Measurements from ENCODE around the gene ZSWIM6. TPM values are rescaled to one million over a fixed set of nuclear protein-coding genes. Genes with fewer than 3 reads are reported as not detected.

ZSWIM6 gene
- total RNA-seq, 1 donor from 2014 or later: 40.1 TPM

- no peaks in the 10 kb centered on the region for H3K9me3 ChIP-seq (ENCODE audit: insufficient read depth, low read depth, low read length)
- no peak overlapping the region for H3K9ac ChIP-seq (ENCODE audit: low read length)
- no peaks in the 10 kb centered on the region for H3K79me2 ChIP-seq (ENCODE audit: insufficient read depth, low read length)
- no peak for TF ChIP-seq EZH2 (IDR thresholded peaks at IDR 0.05; ENCODE audit: insufficient read depth, low read length)
- peak overlapping the region; percentile 82 for H3K27ac Mint-ChIP-seq (ENCODE audit: unreplicated experiment)
- no peak for FAIRE-seq
- H2AFZ ChIP-seq (ENCODE audit: low read depth, low read length): peak overlapping the region; percentile 72
- DNase-seq (ENCODE audit: low read depth): no peak
- no peaks in the 10 kb centered on the region for H4K20me1 ChIP-seq (ENCODE audit: insufficient read depth, low read length)
- H3K36me3 ChIP-seq (ENCODE audit: insufficient read depth, low read length): no peaks in the 10 kb centered on the region
- no peaks in the 10 kb centered on the region for H3K27me3 Mint-ChIP-seq (ENCODE audit: low read depth, unreplicated experiment)
- no peak overlapping the region for H3K4me3 Mint-ChIP-seq (ENCODE audit: unreplicated experiment)
- no peak overlapping the region for H3K27ac ChIP-seq (ENCODE audit: low read depth, low read length)
- no peak overlapping the region for H3K4me3 ChIP-seq (ENCODE audit: insufficient read depth, low read depth, low read length)
- H3K9me3 Mint-ChIP-seq (ENCODE audit: unreplicated experiment): no peaks in the 10 kb centered on the region
- no peaks in the 10 kb centered on the region for H3K36me3 Mint-ChIP-seq (ENCODE audit: low read depth, unreplicated experiment)
- peaks cover 8% of the 10 kb centered on the region for H3K4me1 Mint-ChIP-seq (ENCODE audit: low read depth, unreplicated experiment)
- H3K27me3 ChIP-seq (ENCODE audit: insufficient read depth, low read length): no peaks in the 10 kb centered on the region
- peaks cover 8% of the 10 kb centered on the region for H3K4me1 ChIP-seq (ENCODE audit: insufficient read depth, low read length)
- H3K4me2 ChIP-seq (ENCODE audit: low read length): no peak overlapping the region
Observed at GRCh38 chr5:61575581-61575980, 243.5 kb downstream of the ZSWIM6 start.

GRCh38 chr5:61576556-61576955, 244.5 kb downstream of the ZSWIM6 start:
- Histone ChIP-seq H3K27me3 (ENCODE audit: insufficient read depth, low read length) (no peaks in the 10 kb centered on the region), H4K20me1 (ENCODE audit: insufficient read depth, low read length) (no peaks in the 10 kb centered on the region), H3K9ac (ENCODE audit: low read length) (no peak overlapping the region), H2AFZ (ENCODE audit: low read depth, low read length) (no peak overlapping the region), H3K9me3 (ENCODE audit: insufficient read depth, low read depth, low read length) (no peaks in the 10 kb centered on the region), H3K79me2 (ENCODE audit: insufficient read depth, low read length) (no peaks in the 10 kb centered on the region), H3K36me3 (ENCODE audit: insufficient read depth, low read length) (no peaks in the 10 kb centered on the region), H3K4me3 (ENCODE audit: insufficient read depth, low read depth, low read length) (no peak overlapping the region), H3K27ac (ENCODE audit: low read depth, low read length) (no peak overlapping the region), H3K4me2 (ENCODE audit: low read length) (no peak overlapping the region), H3K4me1 (ENCODE audit: insufficient read depth, low read length) (peaks cover 8% of the 10 kb centered on the region)
- Mint-ChIP-seq H3K4me1 (ENCODE audit: low read depth, unreplicated experiment) (peaks cover 8% of the 10 kb centered on the region), H3K36me3 (ENCODE audit: low read depth, unreplicated experiment) (no peaks in the 10 kb centered on the region), H3K4me3 (ENCODE audit: unreplicated experiment) (no peak overlapping the region), H3K9me3 (ENCODE audit: unreplicated experiment) (no peaks in the 10 kb centered on the region), H3K27ac (ENCODE audit: unreplicated experiment) (no peak overlapping the region), H3K27me3 (ENCODE audit: low read depth, unreplicated experiment) (no peaks in the 10 kb centered on the region)
- DNase-seq (ENCODE audit: low read depth): no peak
- FAIRE-seq: no peak
- TF ChIP-seq, protein P1, sequence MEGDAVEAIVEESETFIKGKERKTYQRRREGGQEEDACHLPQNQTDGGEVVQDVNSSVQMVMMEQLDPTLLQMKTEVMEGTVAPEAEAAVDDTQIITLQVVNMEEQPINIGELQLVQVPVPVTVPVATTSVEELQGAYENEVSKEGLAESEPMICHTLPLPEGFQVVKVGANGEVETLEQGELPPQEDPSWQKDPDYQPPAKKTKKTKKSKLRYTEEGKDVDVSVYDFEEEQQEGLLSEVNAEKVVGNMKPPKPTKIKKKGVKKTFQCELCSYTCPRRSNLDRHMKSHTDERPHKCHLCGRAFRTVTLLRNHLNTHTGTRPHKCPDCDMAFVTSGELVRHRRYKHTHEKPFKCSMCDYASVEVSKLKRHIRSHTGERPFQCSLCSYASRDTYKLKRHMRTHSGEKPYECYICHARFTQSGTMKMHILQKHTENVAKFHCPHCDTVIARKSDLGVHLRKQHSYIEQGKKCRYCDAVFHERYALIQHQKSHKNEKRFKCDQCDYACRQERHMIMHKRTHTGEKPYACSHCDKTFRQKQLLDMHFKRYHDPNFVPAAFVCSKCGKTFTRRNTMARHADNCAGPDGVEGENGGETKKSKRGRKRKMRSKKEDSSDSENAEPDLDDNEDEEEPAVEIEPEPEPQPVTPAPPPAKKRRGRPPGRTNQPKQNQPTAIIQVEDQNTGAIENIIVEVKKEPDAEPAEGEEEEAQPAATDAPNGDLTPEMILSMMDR (IDR thresholded peaks at IDR 0.05; ENCODE audit: insufficient read depth, low read depth, low read length): no peak
- no peak for TF ChIP-seq EZH2 (IDR thresholded peaks at IDR 0.05; ENCODE audit: insufficient read depth, low read length)

GRCh38 chr5:61578858-61579503, 246.9 kb downstream of the ZSWIM6 start:
- FAIRE-seq (no peak), DNase-seq (ENCODE audit: low read depth) (peak; percentile 18)
- Histone ChIP-seq H2AFZ (ENCODE audit: low read depth, low read length) (no peak overlapping the region), H3K27me3 (ENCODE audit: insufficient read depth, low read length) (no peaks in the 10 kb centered on the region), H4K20me1 (ENCODE audit: insufficient read depth, low read length) (no peaks in the 10 kb centered on the region), H3K36me3 (ENCODE audit: insufficient read depth, low read length) (no peaks in the 10 kb centered on the region), H3K4me3 (ENCODE audit: insufficient read depth, low read depth, low read length) (no peak overlapping the region), H3K27ac (ENCODE audit: low read depth, low read length) (no peak overlapping the region), H3K4me1 (ENCODE audit: insufficient read depth, low read length) (peaks cover 8% of the 10 kb centered on the region), H3K9ac (ENCODE audit: low read length) (no peak overlapping the region), H3K4me2 (ENCODE audit: low read length) (no peak overlapping the region), H3K79me2 (ENCODE audit: insufficient read depth, low read length) (no peaks in the 10 kb centered on the region), H3K9me3 (ENCODE audit: insufficient read depth, low read depth, low read length) (no peaks in the 10 kb centered on the region)
- Mint-ChIP-seq H3K27me3 (ENCODE audit: low read depth, unreplicated experiment) (no peaks in the 10 kb centered on the region), H3K9me3 (ENCODE audit: unreplicated experiment) (no peaks in the 10 kb centered on the region), H3K4me1 (ENCODE audit: low read depth, unreplicated experiment) (peaks cover 8% of the 10 kb centered on the region), H3K27ac (ENCODE audit: unreplicated experiment) (no peak overlapping the region), H3K36me3 (ENCODE audit: low read depth, unreplicated experiment) (no peaks in the 10 kb centered on the region), H3K4me3 (ENCODE audit: unreplicated experiment) (no peak overlapping the region)
- no peak for TF ChIP-seq EZH2 (IDR thresholded peaks at IDR 0.05; ENCODE audit: insufficient read depth, low read length)
- TF ChIP-seq, protein P1 (IDR thresholded peaks at IDR 0.05; ENCODE audit: insufficient read depth, low read depth, low read length): no peak
